Fibroblast of mammary gland (primary cell): ENCODE measurements around the gene CTDNEP1.

Experiments used
- DNase-seq: peaks from one replicate; pipeline ENCODE4 v3.0.0-alpha.2; 2010; ENCODE audit warnings: low read depth
- H3K4me3 ChIP-seq: 2 replicates; pipeline ENCODE4 v1.5.1; 2011; ENCODE audit warnings: low read depth, mild to moderate bottlenecking, low read length, moderate library complexity; ENCODE audit not compliant: control insufficient read depth
- CTCF ChIP-seq: conservative IDR thresholded peaks from 2 replicates; pipeline ENCODE4 v1.5.1; 2011; ENCODE audit warnings: low read depth, low read length, inconsistent platforms; ENCODE audit not compliant: control insufficient read depth, insufficient read depth

CTDNEP1 gene

GRCh38 chr17:7218758-7219157 lies 32.8 kb downstream of the CTDNEP1 start:
- no peak for TF ChIP-seq CTCF
- no peak overlapping the region for H3K4me3 ChIP-seq

GRCh38 chr17:7218166-7218565 lies 33.4 kb downstream of the CTDNEP1 start:
- DNase-seq = no peak
- no peak overlapping the region for H3K4me3 ChIP-seq
- TF ChIP-seq CTCF = no peak

More at GRCh38 chr17:7218758-7219157, 32.8 kb downstream of the CTDNEP1 start:
- DNase-seq = no peak

- DNase-seq = peak; percentile 73
- TF ChIP-seq CTCF = no peak
- H3K4me3 ChIP-seq = peak overlapping the region; percentile 63
These were observed 34.2 kb downstream of the CTDNEP1 start for GRCh38 chr17:7217113-7217987.

GRCh38 chr17:7216242-7217112 lies 35.1 kb downstream of the CTDNEP1 start:
- no peak for DNase-seq
- TF ChIP-seq CTCF = no peak
- H3K4me3 ChIP-seq = peak overlapping the region; percentile 63

- no peak for TF ChIP-seq CTCF
- no peak for DNase-seq
- H3K4me3 ChIP-seq = peak overlapping the region; percentile 63
These were observed 35.8 kb downstream of the CTDNEP1 start for GRCh38 chr17:7215652-7216180.

GRCh38 chr17:7215136-7215638 lies 36.3 kb downstream of the CTDNEP1 start:
- H3K4me3 ChIP-seq = peak overlapping the region; percentile 12
- no peak for TF ChIP-seq CTCF
- DNase-seq = no peak
